A549 (cell line): ENCODE data around the gene MINPP1. TPM values are rescaled to one million over a fixed set of nuclear protein-coding genes. Genes with fewer than 3 reads are reported as not detected.
A peak's percentile ranks its signal among the peaks of the same experiment; 100 is the strongest.

Source experiments
- ATAC-seq, 2 experiments: fragments of 200-7000 bp in 1 of 2; fragments of >200 bp in 1 of 2; cut with Nextera tagmentation in 1 of 2; cut with Tn5 transposase in 1 of 2; 3 replicates each; pipeline versions ENCODE4 v1.8.0 to v1.9.1; 2018 to 2020; ENCODE audit warnings: mild to moderate bottlenecking in 1 of 2, moderate library complexity in 1 of 2
- CTCF ChIA-PET: fragments of 300-600 bp; sonication (Branson Sonifier 250); formaldehyde crosslinking; extraction: SDS; loops from one replicate; lab custom pipeline; 2021; ENCODE audit warnings: antibody characterized with exemption, inconsistent platforms; lab: Yijun Ruan, JAX
- POLR2A ChIA-PET: fragments of 350-600 bp; formaldehyde crosslinking; extraction: SDS; loops from one replicate; lab custom pipeline; 2021; ENCODE audit warnings: antibody characterized with exemption, inconsistent platforms; lab: Yijun Ruan, JAX
- DNase-seq, 2 experiments: peaks; one replicate each; pipeline versions ENCODE4 v3.0.0 to v3.0.0-alpha.2; 2011 to 2016; ENCODE audit warnings: low read depth in 1 of 2, low spot score in 1 of 2
- FAIRE-seq: peaks from 2 replicates; lab custom pipeline; 2011; peaks lifted over from hg19 to GRCh38; lab: Jason Lieb, UNC
- H3K27ac ChIP-seq, 2 experiments: fragments of >200 bp; sonication (Bioruptor Twin); formaldehyde crosslinking; 3 replicates each; pipeline ENCODE4 v1.5.1; 2016 to 2017
- H3K4me1 ChIP-seq: fragments of >200 bp; sonication (Bioruptor Twin); formaldehyde crosslinking; 3 replicates; pipeline ENCODE4 v1.6.1; 2016
- H3K4me2 ChIP-seq: fragments of >200 bp; sonication (Bioruptor Twin); formaldehyde crosslinking; 3 replicates; pipeline ENCODE4 v1.6.1; 2016
- H3K4me3 ChIP-seq: fragments of >200 bp; sonication (Bioruptor Twin); formaldehyde crosslinking; 3 replicates; pipeline ENCODE4 v1.5.1; 2016
- H3K9me3 ChIP-seq: fragments of >200 bp; sonication (Bioruptor Twin); formaldehyde crosslinking; 3 replicates; pipeline ENCODE4 v1.6.1; 2016
- CEBPB ChIP-seq, 2 experiments: fragments of >200 bp in 1 of 2; sonication (Bioruptor Twin) in 1 of 2; formaldehyde crosslinking in 1 of 2; IDR thresholded peaks; 2 replicates each; pipeline ENCODE4 v1.6.1; 2012 to 2016
- CHD4 ChIP-seq: fragments of 200-600 bp; sonication (generic); IDR thresholded peaks from 2 replicates; pipeline ENCODE4 v1.6.1; 2016; ENCODE audit warnings: antibody characterized with exemption, mild to moderate bottlenecking, borderline replicate concordance
- CTCF ChIP-seq: fragments of >200 bp; sonication (Bioruptor Twin); formaldehyde crosslinking; IDR thresholded peaks from 3 replicates; pipeline ENCODE4 v1.5.1; 2016
- ESRRA ChIP-seq: fragments of 150-350 bp; IDR thresholded peaks from 2 replicates; pipeline ENCODE4 v1.6.1; 2014; ENCODE audit warnings: mild to moderate bottlenecking, low read length, borderline replicate concordance
- FOSB ChIP-seq: fragments of 250-450 bp; sonication (Bioruptor Pico); IDR thresholded peaks from 2 replicates; pipeline ENCODE4 v1.5.0; 2020; ENCODE audit warnings: mild to moderate bottlenecking, moderate library complexity
- FOXS1 ChIP-seq: fragments of 250-450 bp; sonication (Bioruptor Pico); IDR thresholded peaks from 2 replicates; pipeline ENCODE4 v1.5.0; 2020; ENCODE audit warnings: mild to moderate bottlenecking, moderate library complexity
- HDAC2 ChIP-seq: fragments of 200-600 bp; sonication (generic); IDR thresholded peaks from 2 replicates; pipeline ENCODE4 v1.6.1; 2016
- HMGXB4 ChIP-seq: fragments of 250-450 bp; sonication (Bioruptor Pico); IDR thresholded peaks from 2 replicates; pipeline ENCODE4 v1.5.0; 2021; ENCODE audit warnings: mild to moderate bottlenecking, moderate library complexity, borderline replicate concordance
- HOXB5 ChIP-seq: fragments of 250-450 bp; sonication (Bioruptor Pico); IDR thresholded peaks from 2 replicates; pipeline ENCODE4 v1.5.0; 2020; ENCODE audit warnings: mild to moderate bottlenecking, moderate library complexity
- JUN ChIP-seq, 2 experiments: fragments of >200 bp; sonication (Bioruptor Twin); formaldehyde crosslinking; IDR thresholded peaks; 2 replicates in 1 of 2; 3 replicates in 1 of 2; pipeline ENCODE4 v1.6.1; 2016 to 2017
- KDM1A ChIP-seq: fragments of 200-600 bp; sonication (generic); IDR thresholded peaks from 2 replicates; pipeline ENCODE4 v1.6.1; 2016; ENCODE audit warnings: low read depth, mild to moderate bottlenecking
- KDM5A ChIP-seq: fragments of 200-600 bp; sonication (generic); IDR thresholded peaks from 2 replicates; pipeline ENCODE4 v1.6.1; 2016; ENCODE audit warnings: antibody characterized with exemption, mild to moderate bottlenecking
- NFE2L2 ChIP-seq: fragments of 150-350 bp; conservative IDR thresholded peaks from 2 replicates; pipeline ENCODE4 v1.6.1; 2014; ENCODE audit warnings: low read length
- NPAS2 ChIP-seq: fragments of 250-450 bp; sonication (Bioruptor Pico); IDR thresholded peaks from 2 replicates; pipeline ENCODE4 v1.8.0; 2022; ENCODE audit warnings: mild to moderate bottlenecking, moderate library complexity, borderline replicate concordance
- POLR2A ChIP-seq: IDR thresholded peaks from 2 replicates; pipeline ENCODE4 v1.6.1; 2012; ENCODE audit warnings: mild to moderate bottlenecking, low read length
- RNF2 ChIP-seq: fragments of 200-600 bp; sonication (generic); IDR thresholded peaks from 2 replicates; pipeline ENCODE4 v1.6.1; 2016; ENCODE audit warnings: low read depth, mild to moderate bottlenecking, antibody characterized with exemption, moderate library complexity, borderline replicate concordance
- SMC3 ChIP-seq: fragments of >200 bp; sonication (Bioruptor Twin); formaldehyde crosslinking; IDR thresholded peaks from 3 replicates; pipeline ENCODE4 v1.6.1; 2018; ENCODE audit warnings: inconsistent platforms
- SREBF2 ChIP-seq: fragments of 450-650 bp; IDR thresholded peaks from 2 replicates; pipeline ENCODE4 v1.6.1; 2014; ENCODE audit warnings: mild to moderate bottlenecking, moderate library complexity
- ZC3H11A ChIP-seq: fragments of 450-650 bp; IDR thresholded peaks from 2 replicates; pipeline ENCODE4 v1.6.1; 2014; ENCODE audit warnings: antibody characterized with exemption, mild to moderate bottlenecking
- WGBS: methylation state at CpG from one replicate; pipeline ENCODE4 v1.1.6; 2017; ENCODE audit errors: missing lambda C conversion rate; 5-methylcytosine and 5-hydroxymethylcytosine counted together
- polyA plus RNA-seq, 4 experiments: library from polyadenylated mRNA; depleted of rRNA in 3 of 4; stranded (reverse); fragments of >200 nt; fragmentation: RNase III in 1 of 4; extraction: RNeasy Plus Mini Kit Qiagen cat#74134 plus additional on column Dnase treatment in 1 of 4; gene quantifications; 2 replicates in 3 of 4; 3 replicates in 1 of 4; pipeline ENCODE4 v1.2.3, GENCODE V29; 2011 to 2017
- TF ChIP-seq, protein P1 (sequence below): IDR thresholded peaks from 2 replicates; pipeline ENCODE4 v1.6.1; 2012; ENCODE audit warnings: low read depth, borderline replicate concordance

Gene MINPP1
- polyA plus RNA-seq, 2 of the 4 experiments (the other 2 are of a cell fraction), result 28.4 to 31.4 TPM

- TF ChIP-seq RNF2 (no peak), JUN (IDR thresholded peaks at IDR 0.05) (no peak)
Observed at GRCh38 chr10:87507879-87508483, 3.3 kb downstream of the MINPP1 start (continued).

DNA sequence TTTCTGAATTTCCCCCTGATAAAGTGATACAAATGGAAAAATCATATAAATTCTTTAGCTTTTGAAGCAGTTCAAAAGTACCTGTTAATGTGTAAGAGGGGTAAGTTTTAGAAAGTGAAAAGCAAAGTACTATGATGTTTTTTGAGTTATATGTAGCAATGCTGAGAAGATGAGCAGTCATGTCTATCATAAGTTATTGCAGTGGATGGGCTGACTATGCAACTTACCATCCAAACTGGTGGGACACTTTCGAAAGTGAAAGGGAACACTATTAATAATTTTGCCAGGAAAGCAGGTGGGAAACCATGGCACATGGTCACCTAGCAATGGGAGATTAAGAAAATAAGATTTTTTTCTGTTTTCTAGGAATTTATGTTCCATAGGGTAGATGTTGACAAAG lies 4.1 kb downstream of the MINPP1 start:
- WGBS, result 97% methylated on average over 1 of the region's 1 CpG
- Histone ChIP-seq H3K9me3 (no peaks in the 10 kb centered on the region), H3K27ac (no peak overlapping the region)
- ATAC-seq, result no peak
- CTCF ChIA-PET, result no interaction called here
- TF ChIP-seq ESRRA, result no peak
- no peak for TF ChIP-seq FOXS1 (CRISPR knock-in tag)
- TF ChIP-seq KDM1A, result no peak
- TF ChIP-seq HDAC2, result no peak
- no peak for TF ChIP-seq ZC3H11A
- TF ChIP-seq NPAS2 (CRISPR knock-in tag), result no peak
- no peak for TF ChIP-seq KDM5A
- TF ChIP-seq, protein P1, sequence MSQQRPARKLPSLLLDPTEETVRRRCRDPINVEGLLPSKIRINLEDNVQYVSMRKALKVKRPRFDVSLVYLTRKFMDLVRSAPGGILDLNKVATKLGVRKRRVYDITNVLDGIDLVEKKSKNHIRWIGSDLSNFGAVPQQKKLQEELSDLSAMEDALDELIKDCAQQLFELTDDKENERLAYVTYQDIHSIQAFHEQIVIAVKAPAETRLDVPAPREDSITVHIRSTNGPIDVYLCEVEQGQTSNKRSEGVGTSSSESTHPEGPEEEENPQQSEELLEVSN, result no peak
- TF ChIP-seq POLR2A, result no peak
- TF ChIP-seq HOXB5 (CRISPR knock-in tag), result no peak
- TF ChIP-seq SMC3, result no peak
- TF ChIP-seq, all 56 proteins: peak for 0
- POLR2A ChIA-PET, result no interaction called here
- H3K4me3 ChIP-seq, result no peak overlapping the region
- no peak for FAIRE-seq
- no peak overlapping the region for H3K4me2 ChIP-seq
- no peak for DNase-seq
- H3K4me1 ChIP-seq, result peaks cover 27% of the 10 kb centered on the region

- DNase-seq, result no peak
- no peak for ATAC-seq
- no peak for FAIRE-seq
Observed at GRCh38 chr10:87510025-87510424, 5.3 kb downstream of the MINPP1 start.

DNA sequence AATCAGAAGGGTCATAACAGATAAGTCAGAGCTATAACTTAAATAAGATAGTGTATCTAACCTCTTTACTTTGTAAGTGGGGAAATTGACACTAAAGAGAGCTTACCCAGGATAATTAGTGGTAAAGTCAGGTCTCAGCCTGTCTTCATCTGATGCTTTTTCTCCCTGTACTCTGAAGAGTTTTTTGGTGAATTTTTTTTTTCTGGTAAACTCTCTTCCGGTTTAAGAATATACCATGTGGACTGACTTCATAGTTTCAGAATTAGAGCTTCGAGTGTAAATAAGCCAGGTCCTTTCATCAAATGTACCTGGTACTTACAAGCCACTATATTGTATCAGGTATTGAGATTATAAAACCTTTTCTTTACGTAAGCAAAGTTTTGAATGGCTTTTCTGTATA lies 6.8 kb downstream of the MINPP1 start:
- 93% methylated on average over 3 of the region's 3 CpGs for WGBS
- TF ChIP-seq CTCF (no peak), HMGXB4 (CRISPR knock-in tag) (no peak), FOSB (CRISPR knock-in tag) (no peak), NFE2L2 (no peak), CHD4 (no peak)
- no peak for FAIRE-seq
- ATAC-seq, result no peak
- no peak for DNase-seq
- POLR2A ChIA-PET, result no interaction called here
- CTCF ChIA-PET, result interaction anchor here (0.6 to 0.7 kb wide), 2 partner anchors 118 to 251 kb away, joined by 3 read pairs; no protein-coding TSS in a partner anchor
- H3K27ac ChIP-seq, result no peak overlapping the region
- H3K4me3 ChIP-seq, result no peak overlapping the region
- H3K4me1 ChIP-seq, result peaks cover 18% of the 10 kb centered on the region; the same call in 2 of the 3 replicates
- H3K4me2 ChIP-seq, result no peak overlapping the region
- no peaks in the 10 kb centered on the region for H3K9me3 ChIP-seq

More at GRCh38 chr10:87510025-87510424, 5.3 kb downstream of the MINPP1 start:
- no peak overlapping the region for H3K4me3 ChIP-seq
- TF ChIP-seq CEBPB (IDR thresholded peaks at IDR 0.05) (peak; percentile 83 to 91; a peak in 3 of 4 replicates), SREBF2 (no peak)
- peaks cover 25% of the 10 kb centered on the region for H3K4me1 ChIP-seq
- WGBS, result 90% methylated on average over 3 of the region's 3 CpGs
- H3K9me3 ChIP-seq, result no peaks in the 10 kb centered on the region
- no peak overlapping the region for H3K27ac ChIP-seq
- CTCF ChIA-PET, result no interaction called here
- POLR2A ChIA-PET, result no interaction called here
- H3K4me2 ChIP-seq, result no peak overlapping the region
